Duodenal mucosa (tissue), 2 donors: Measurements from ENCODE around the gene EBF3.

Experiments
- H3K27ac ChIP-seq: one replicate; pipeline ENCODE4 v1.7.0; 2013; ENCODE audit warnings: low read depth, low read length
- H3K27me3 ChIP-seq, 2 donors: one replicate each; pipeline ENCODE4 v1.7.0; 2013; ENCODE audit warnings: low read length in 2 of 2, control low read depth in 1 of 2; ENCODE audit not compliant: insufficient read depth in 2 of 2, control insufficient read depth in 1 of 2
- H3K36me3 ChIP-seq, 2 donors: one replicate each; pipeline ENCODE4 v1.7.0; 2013; ENCODE audit warnings: low read length in 2 of 2, control low read depth in 1 of 2; ENCODE audit not compliant: insufficient read depth in 2 of 2, control insufficient read depth in 1 of 2
- H3K4me1 ChIP-seq, 2 donors: one replicate each; pipeline ENCODE4 v1.7.0; 2013; ENCODE audit warnings: low read length in 2 of 2, control low read depth in 1 of 2; ENCODE audit not compliant: insufficient read depth in 2 of 2, control insufficient read depth in 1 of 2
- H3K4me3 ChIP-seq, 2 donors: one replicate each; pipeline ENCODE4 v1.7.0; 2013; ENCODE audit warnings: low read length in 2 of 2, low read depth in 1 of 2
- H3K9ac ChIP-seq, 2 donors: one replicate each; pipeline ENCODE4 v1.7.0; 2013; ENCODE audit warnings: low read length in 2 of 2, low read depth in 1 of 2
- H3K9me3 ChIP-seq, 2 donors: one replicate each; pipeline ENCODE4 v1.7.0; 2013; ENCODE audit warnings: low read length in 2 of 2, control low read depth in 1 of 2; ENCODE audit not compliant: control insufficient read depth in 1 of 2

The EBF3 gene

GRCh38 chr10:129963641-129964501, at the start of gene EBF3:
Gene EBF3 (minus strand): TSS chr10:129964274. CDS start chr10:129963768, 506 bp downstream.
- Histone ChIP-seq H3K27me3 (peaks cover 83 to 88% of the 10 kb centered on the region in 2 donors), H3K4me1 (peaks cover 5% of the 10 kb centered on the region in 2 donors), H3K27ac (no peak within 1 kb of the TSS), H3K4me3 (peak within 1 kb of the TSS; percentile 55 to 60), H3K9me3 (no peaks in the 10 kb centered on the region), H3K36me3 (no peaks in the 10 kb centered on the region), H3K9ac (no peak within 1 kb of the TSS)

GRCh38 chr10:130013335-130014262, 49.5 kb upstream of the EBF3 start:
- no peak overlapping the region for H3K4me3 ChIP-seq
- no peak overlapping the region for H3K9ac ChIP-seq
- H3K27me3 ChIP-seq: no peaks in the 10 kb centered on the region
- H3K27ac ChIP-seq: no peak overlapping the region
- no peaks in the 10 kb centered on the region for H3K36me3 ChIP-seq
- H3K4me1 ChIP-seq: no peaks in the 10 kb centered on the region
- no peaks in the 10 kb centered on the region for H3K9me3 ChIP-seq

- Histone ChIP-seq H3K9ac (no peak overlapping the region), H3K4me3 (no peak overlapping the region), H3K27me3 (no peaks in the 10 kb centered on the region), H3K9me3 (no peaks in the 10 kb centered on the region), H3K36me3 (no peaks in the 10 kb centered on the region), H3K4me1 (no peaks in the 10 kb centered on the region), H3K27ac (no peak overlapping the region)
These were observed 48.1 kb upstream of the EBF3 start for GRCh38 chr10:130012129-130012528.

- Histone ChIP-seq H3K9me3 (no peaks in the 10 kb centered on the region), H3K4me3 (no peak overlapping the region)
These were observed 46.6 kb upstream of the EBF3 start for GRCh38 chr10:130010653-130011052.

GRCh38 chr10:130009228-130009627, 45.2 kb upstream of the EBF3 start:
- no peaks in the 10 kb centered on the region for H3K36me3 ChIP-seq
- no peaks in the 10 kb centered on the region for H3K4me1 ChIP-seq
- no peaks in the 10 kb centered on the region for H3K9me3 ChIP-seq
- H3K9ac ChIP-seq: no peak overlapping the region
- H3K4me3 ChIP-seq: no peak overlapping the region
- no peaks in the 10 kb centered on the region for H3K27me3 ChIP-seq
- no peak overlapping the region for H3K27ac ChIP-seq

More at GRCh38 chr10:130010653-130011052, 46.6 kb upstream of the EBF3 start:
- Histone ChIP-seq H3K9ac (no peak overlapping the region), H3K27me3 (no peaks in the 10 kb centered on the region), H3K36me3 (no peaks in the 10 kb centered on the region), H3K4me1 (no peaks in the 10 kb centered on the region), H3K27ac (no peak overlapping the region)

- Histone ChIP-seq H3K36me3 (no peaks in the 10 kb centered on the region), H3K27me3 (no peaks in the 10 kb centered on the region), H3K4me3 (no peak overlapping the region), H3K27ac (no peak overlapping the region), H3K4me1 (no peaks in the 10 kb centered on the region), H3K9ac (no peak overlapping the region), H3K9me3 (no peaks in the 10 kb centered on the region)
These were observed 39.9 kb upstream of the EBF3 start for GRCh38 chr10:130003787-130004613.

GRCh38 chr10:130003166-130003565, 39.1 kb upstream of the EBF3 start:
- Histone ChIP-seq H3K36me3 (no peaks in the 10 kb centered on the region), H3K4me3 (no peak overlapping the region), H3K27ac (no peak overlapping the region), H3K27me3 (no peaks in the 10 kb centered on the region), H3K4me1 (no peaks in the 10 kb centered on the region), H3K9me3 (no peaks in the 10 kb centered on the region), H3K9ac (no peak overlapping the region)

GRCh38 chr10:130002606-130003005, 38.5 kb upstream of the EBF3 start:
- no peak overlapping the region for H3K9ac ChIP-seq
- H3K27ac ChIP-seq: no peak overlapping the region
- no peaks in the 10 kb centered on the region for H3K4me1 ChIP-seq
- no peak overlapping the region for H3K4me3 ChIP-seq
- H3K36me3 ChIP-seq: no peaks in the 10 kb centered on the region
- no peaks in the 10 kb centered on the region for H3K27me3 ChIP-seq
- H3K9me3 ChIP-seq: no peaks in the 10 kb centered on the region

- no peaks in the 10 kb centered on the region for H3K36me3 ChIP-seq
- no peak overlapping the region for H3K9ac ChIP-seq
- H3K4me3 ChIP-seq: no peak overlapping the region
- no peaks in the 10 kb centered on the region for H3K27me3 ChIP-seq
- no peak overlapping the region for H3K27ac ChIP-seq
- no peaks in the 10 kb centered on the region for H3K4me1 ChIP-seq
- no peaks in the 10 kb centered on the region for H3K9me3 ChIP-seq
These were observed 36.8 kb upstream of the EBF3 start for GRCh38 chr10:130000918-130001317.
